Tibial artery (tissue), 4 donors: ENCODE results near the gene KBTBD13.

Source experiments
- DNase-seq, 2 donors: peaks; one replicate each; pipeline ENCODE4 v3.0.0-alpha.2; 2019
- H3K27ac ChIP-seq, 2 donors: fragments of 200-600 bp; sonication (generic) in 1 of 2; 1 replicate in 1 of 2; 2 replicates in 1 of 2; pipeline ENCODE4 v1.5.1; 2018 to 2019; ENCODE audit warnings: mild to moderate bottlenecking in 1 of 2
- H3K27me3 ChIP-seq, 2 donors: fragments of 200-600 bp; sonication (generic) in 1 of 2; one replicate each; pipeline versions ENCODE4 v1.5.1 to v1.6.0; 2016 to 2019
- H3K36me3 ChIP-seq, 3 donors: fragments of 200-600 bp; sonication (generic) in 2 of 3; one replicate each; pipeline ENCODE4 v1.5.1; 2016 to 2019; ENCODE audit warnings: mild to moderate bottlenecking in 2 of 3
- H3K4me1 ChIP-seq, 4 donors: fragments of 200-600 bp; sonication (generic) in 2 of 4; 1 replicate in 3 of 4; 2 replicates in 1 of 4; pipeline ENCODE4 v1.5.1; 2016 to 2019
- H3K4me3 ChIP-seq, 2 donors: fragments of 200-600 bp; sonication (generic) in 1 of 2; 1 replicate in 1 of 2; 2 replicates in 1 of 2; pipeline ENCODE4 v1.5.1; 2018 to 2019; ENCODE audit warnings: mild to moderate bottlenecking in 2 of 2
- H3K9me3 ChIP-seq, 3 donors: fragments of 200-600 bp; sonication (generic) in 1 of 3; one replicate each; pipeline ENCODE4 v1.5.1; 2016 to 2019
- CTCF ChIP-seq, 2 experiments: fragments of 200-600 bp in 1 of 2; fragments of 450-650 bp in 1 of 2; IDR thresholded peaks; one replicate each; pipeline ENCODE4 v1.5.1; 2017 to 2019; ENCODE audit warnings: antibody characterized with exemption in 2 of 2, mild to moderate bottlenecking in 1 of 2, moderate library complexity in 1 of 2
- intact Hi-C: fragments of 100-400 bp; cut with DNase I; formaldehyde crosslinking; loops from one replicate; pipeline ENCODE4 v1.15.0; 2023; ENCODE audit warnings: low total_unique reads

The KBTBD13 gene

DNA sequence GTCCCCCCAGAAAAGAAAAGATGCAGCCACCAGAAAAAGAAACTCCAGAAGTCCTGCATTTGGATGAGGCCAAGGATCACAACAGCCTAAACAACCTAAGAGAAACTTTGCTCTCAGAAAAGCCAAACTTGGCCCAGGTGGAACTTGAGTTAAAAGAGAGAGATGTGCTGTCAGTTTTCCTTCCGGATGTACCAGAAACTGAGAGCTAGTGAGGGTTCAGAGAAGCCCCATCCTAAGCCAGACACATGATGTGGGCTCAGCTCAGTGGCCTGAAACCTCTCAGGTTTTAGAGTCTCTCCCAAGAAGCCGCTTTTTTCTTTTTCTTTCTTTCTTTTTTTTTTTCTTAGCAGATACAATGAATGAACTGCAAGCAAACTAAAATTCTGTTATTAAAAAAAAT, 23.6 kb upstream of the KBTBD13 start:
- TF ChIP-seq CTCF (IDR thresholded peaks at IDR 0.05) = no peak
- Histone ChIP-seq H3K27me3 (no peaks in the 10 kb centered on the region), H3K4me1 (peaks cover 0 to 89% (median 47%) of the 10 kb centered on the region in 4 donors), H3K27ac (peak overlapping the region; percentile 95 to 99), H3K9me3 (no peaks in the 10 kb centered on the region), H3K36me3 (peaks cover 48 to 58% (median 56%) of the 10 kb centered on the region in 3 donors), H3K4me3 (no peak overlapping the region)
- peak in 1 of 2 donors; percentile 11 for DNase-seq
- intact Hi-C loops = loop anchor here (2.0 kb wide), 1 partner anchor 26 kb away; no protein-coding TSS in a partner anchor

DNA sequence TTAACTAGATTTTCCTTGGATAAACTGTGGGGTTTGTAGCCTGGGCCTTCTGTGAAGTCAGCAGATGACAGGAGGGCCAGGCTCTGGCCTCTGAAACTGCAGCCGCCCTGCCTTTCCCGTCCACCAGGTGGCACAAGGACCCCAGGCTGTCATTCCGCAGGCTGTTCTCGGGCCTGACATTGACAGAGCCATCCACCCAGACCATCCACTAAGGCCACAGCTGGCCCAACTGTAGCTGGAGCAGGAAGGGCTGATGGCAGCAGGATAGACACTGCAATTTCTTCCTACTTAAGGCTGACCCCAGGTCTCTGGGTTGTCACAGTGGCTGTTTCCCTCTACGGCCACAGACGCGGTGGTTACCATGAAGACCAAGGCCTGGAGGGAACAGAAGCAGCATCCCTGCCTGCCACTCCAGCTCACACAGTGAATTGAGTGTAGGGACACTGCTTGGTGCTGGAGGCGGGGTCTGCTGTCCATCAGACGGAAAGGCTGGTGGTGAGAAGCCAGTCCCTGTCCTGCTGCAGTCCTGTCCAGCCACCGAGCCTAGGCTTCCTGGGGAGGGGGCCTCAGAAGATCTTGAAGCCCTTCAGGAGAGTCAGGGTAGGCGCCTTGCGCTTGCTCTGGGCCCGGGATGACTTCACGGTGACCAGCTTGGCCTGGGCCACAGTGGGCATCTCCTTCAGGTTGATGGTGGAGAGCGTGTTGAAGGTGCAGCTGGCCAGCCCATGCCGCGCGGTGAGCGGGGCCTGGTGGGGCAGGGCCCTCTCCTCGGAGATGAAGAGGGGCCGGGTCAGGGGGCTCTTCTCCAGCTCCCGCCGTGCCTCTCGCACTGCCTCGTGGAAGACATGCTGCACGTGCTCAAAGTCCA, 22.0 kb upstream of the KBTBD13 start:
- DNase-seq = peak; percentile 77 to 85
- peaks cover 0 to 89% (median 60%) of the 10 kb centered on the region in 4 donors for H3K4me1 ChIP-seq
- no peaks in the 10 kb centered on the region for H3K9me3 ChIP-seq
- TF ChIP-seq CTCF (IDR thresholded peaks at IDR 0.05) = peak; percentile 85 to 95
- peak overlapping the region; percentile 95 to 99 for H3K27ac ChIP-seq
- peaks cover 62 to 73% (median 72%) of the 10 kb centered on the region in 3 donors for H3K36me3 ChIP-seq
- H3K4me3 ChIP-seq = no peak overlapping the region
- H3K27me3 ChIP-seq = no peaks in the 10 kb centered on the region
- intact Hi-C loops = no loop called here

DNA sequence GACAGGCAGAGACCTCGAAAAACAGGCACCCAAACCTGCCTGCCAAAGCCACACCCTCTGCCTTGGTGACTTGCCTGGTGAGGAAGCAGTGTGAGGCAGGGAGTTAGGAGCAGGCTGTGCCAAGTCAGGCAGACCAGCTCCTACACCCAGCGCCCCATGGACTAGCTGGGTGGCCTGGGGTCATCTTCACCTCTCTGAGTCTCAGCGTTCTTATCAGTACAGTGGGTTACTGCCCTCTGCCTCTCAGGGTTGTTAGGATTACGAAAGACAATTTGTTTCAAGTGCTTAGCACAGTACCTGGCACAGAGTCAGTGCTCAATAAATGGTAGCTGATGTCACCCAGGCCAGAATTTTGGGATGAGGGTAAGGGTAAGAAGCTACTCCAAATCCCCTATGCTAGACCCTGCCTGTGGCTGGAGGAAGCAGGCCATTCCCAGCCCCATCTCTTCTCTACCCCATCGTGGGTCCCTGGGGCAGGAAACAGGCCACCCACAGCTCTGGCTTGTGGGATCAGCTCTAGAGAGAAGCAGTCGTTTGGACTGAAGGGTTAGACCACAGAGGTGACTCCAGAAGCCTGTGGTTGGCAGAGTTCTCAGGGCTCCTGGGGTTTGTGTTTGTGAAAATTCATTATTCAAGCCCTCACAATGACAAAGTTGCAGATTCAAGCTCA, 21.2 kb upstream of the KBTBD13 start:
- Histone ChIP-seq H3K4me1 (peaks cover 0 to 89% (median 59%) of the 10 kb centered on the region in 4 donors), H3K4me3 (no peak overlapping the region), H3K27me3 (no peaks in the 10 kb centered on the region), H3K36me3 (peaks cover 62 to 73% (median 72%) of the 10 kb centered on the region in 3 donors), H3K9me3 (no peaks in the 10 kb centered on the region), H3K27ac (peak overlapping the region; percentile 95 to 99)
- TF ChIP-seq CTCF (IDR thresholded peaks at IDR 0.05) = no peak
- intact Hi-C loops = no loop called here
- DNase-seq = peak in 1 of 2 donors; percentile 88

DNA sequence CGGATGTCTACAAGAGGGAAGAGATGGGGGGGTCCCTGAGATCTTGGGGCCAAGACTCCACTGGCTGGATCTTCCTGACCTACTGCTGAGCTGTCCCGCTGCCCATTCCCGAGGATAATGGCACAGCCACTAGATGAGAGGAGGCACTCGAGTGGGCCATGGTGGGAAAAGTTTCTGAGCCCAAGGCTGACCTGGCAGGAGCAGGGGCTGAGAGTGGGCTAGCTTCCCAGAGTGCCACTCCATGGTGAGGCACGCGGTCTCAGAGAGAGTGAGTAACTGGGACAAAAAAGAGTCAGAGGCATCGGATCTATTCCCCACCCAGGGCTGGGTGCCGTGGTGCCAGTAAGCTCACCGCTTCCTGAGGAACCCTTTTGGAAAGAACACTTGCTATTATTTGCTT, 20.4 kb upstream of the KBTBD13 start:
- TF ChIP-seq CTCF (IDR thresholded peaks at IDR 0.05) = no peak
- no peaks in the 10 kb centered on the region for H3K27me3 ChIP-seq
- H3K36me3 ChIP-seq = peaks cover 59 to 72% (median 71%) of the 10 kb centered on the region in 3 donors
- peaks cover 0 to 89% (median 62%) of the 10 kb centered on the region in 4 donors for H3K4me1 ChIP-seq
- no peaks in the 10 kb centered on the region for H3K9me3 ChIP-seq
- H3K4me3 ChIP-seq = no peak overlapping the region
- peak overlapping the region; percentile 95 to 99 for H3K27ac ChIP-seq
- DNase-seq = no peak
- intact Hi-C loops = no loop called here

- intact Hi-C loops = no loop called here
- Histone ChIP-seq H3K27ac (peak overlapping the region; percentile 95 to 99), H3K4me1 (peaks cover 0 to 89% (median 69%) of the 10 kb centered on the region in 4 donors)
Observed at GRCh38 chr15:65056868-65057548, 19.5 kb upstream of the KBTBD13 start.

More at GRCh38 chr15:65056868-65057548, 19.5 kb upstream of the KBTBD13 start:
- DNase-seq = peak in 1 of 2 donors; percentile 62
- no peaks in the 10 kb centered on the region for H3K9me3 ChIP-seq
- no peak for TF ChIP-seq CTCF (IDR thresholded peaks at IDR 0.05)
- H3K27me3 ChIP-seq = no peaks in the 10 kb centered on the region
- peaks cover 52 to 63% (median 63%) of the 10 kb centered on the region in 3 donors for H3K36me3 ChIP-seq
- H3K4me3 ChIP-seq = no peak overlapping the region
